Activated CD4-positive, alpha-beta T cell treated with anti-CD3 and anti-CD28 coated beads, Interleukin-2, amount 10 ng/mL, durations not matched to agents 7 days and 5 days (primary cell): Measurements from ENCODE around the gene KIAA1755. TPM values are rescaled to one million over a fixed set of nuclear protein-coding genes. Genes with fewer than 3 reads are reported as not detected.
"Not testable (repeated sequence)": the region's sequence is repeated elsewhere in the genome, so short reads cannot be mapped to it uniquely, and the experiment has no call there.

Experiments
- CTCF ChIA-PET: fragments of 350-600 bp; sonication (Branson Sonifier 250); formaldehyde crosslinking; loops from one replicate; lab custom pipeline; 2021; ENCODE audit warnings: antibody characterized with exemption; lab: Charles Lee
- POLR2A ChIA-PET: fragments of 350-600 bp; sonication (Branson Sonifier 250); formaldehyde crosslinking; loops from one replicate; lab custom pipeline; 2021; ENCODE audit warnings: antibody characterized with exemption; lab: Charles Lee
- DNase-seq: peaks from one replicate; pipeline ENCODE4 v3.0.0-alpha.2; 2020
- H3K27ac Mint-ChIP-seq: one replicate; pipeline ENCODE4 v1.8.0; 2021; ENCODE audit warnings: mild to moderate bottlenecking, moderate library complexity, mixed read lengths
- H3K27me3 Mint-ChIP-seq: one replicate; pipeline ENCODE4 v1.8.0; 2021; ENCODE audit warnings: mixed read lengths
- H3K36me3 Mint-ChIP-seq: one replicate; pipeline ENCODE4 v1.8.0; 2021; ENCODE audit warnings: low read depth, mixed read lengths
- H3K4me1 Mint-ChIP-seq: one replicate; pipeline ENCODE4 v1.8.0; 2021; ENCODE audit warnings: mixed read lengths
- H3K4me3 Mint-ChIP-seq: one replicate; pipeline ENCODE4 v1.8.0; 2021; ENCODE audit warnings: mild to moderate bottlenecking, moderate library complexity, mixed read lengths
- H3K9me3 Mint-ChIP-seq: one replicate; pipeline ENCODE4 v1.8.0; 2021; ENCODE audit warnings: mixed read lengths
- total RNA-seq, 2 experiments: library from RNA; stranded (reverse); gene quantifications; one replicate each; pipeline ENCODE4 v1.2.3, GENCODE V29; 2021

KIAA1755 gene
- total RNA-seq, 2 experiments from 2014 or later: not detected

DNA sequence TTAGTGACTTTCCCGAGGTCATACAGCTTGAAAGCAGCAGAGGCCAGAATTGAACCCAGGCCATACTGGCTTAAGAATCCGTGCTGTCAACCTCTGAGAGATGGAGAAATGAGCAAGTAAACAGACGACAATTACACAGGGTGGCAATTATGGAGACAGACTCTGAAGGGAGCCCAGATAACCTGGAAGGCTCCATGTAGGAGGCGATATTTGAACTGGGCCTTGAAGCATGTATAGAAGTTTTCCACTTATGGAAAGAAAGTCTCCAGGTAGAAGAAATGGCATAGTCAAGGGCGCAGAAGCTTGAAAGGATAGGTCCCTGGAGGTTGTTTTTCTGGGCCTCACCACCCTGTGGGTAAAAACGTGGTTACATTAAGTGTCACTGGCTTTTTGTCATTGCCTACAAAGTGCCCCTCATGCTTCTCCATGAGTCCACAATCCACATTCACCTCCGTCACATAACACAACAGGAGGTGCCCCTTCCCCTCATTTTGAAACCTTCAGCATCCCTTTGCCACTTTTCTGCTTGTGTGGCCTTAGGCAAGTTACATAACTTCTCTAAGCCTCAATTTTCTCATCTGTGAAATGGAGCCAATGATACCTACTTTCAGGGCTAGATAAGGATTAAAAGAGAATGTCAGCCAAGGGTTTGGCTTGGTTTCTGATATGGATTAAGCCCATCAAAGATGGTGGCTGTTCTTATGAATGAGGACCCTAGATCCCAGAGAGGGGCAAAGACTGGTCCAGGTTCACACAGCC is 37.6 kb upstream of the KIAA1755 start:
- no peaks in the 10 kb centered on the region for H3K36me3 Mint-ChIP-seq
- ChIA-PET CTCF (no interaction called here), POLR2A (no interaction called here)
- H3K27me3 Mint-ChIP-seq: peaks cover 20% of the 10 kb centered on the region
- H3K27ac Mint-ChIP-seq: no peak overlapping the region
- H3K4me3 Mint-ChIP-seq: no peak overlapping the region
- no peak for DNase-seq
- no peaks in the 10 kb centered on the region for H3K4me1 Mint-ChIP-seq
- no peaks in the 10 kb centered on the region for H3K9me3 Mint-ChIP-seq

DNA sequence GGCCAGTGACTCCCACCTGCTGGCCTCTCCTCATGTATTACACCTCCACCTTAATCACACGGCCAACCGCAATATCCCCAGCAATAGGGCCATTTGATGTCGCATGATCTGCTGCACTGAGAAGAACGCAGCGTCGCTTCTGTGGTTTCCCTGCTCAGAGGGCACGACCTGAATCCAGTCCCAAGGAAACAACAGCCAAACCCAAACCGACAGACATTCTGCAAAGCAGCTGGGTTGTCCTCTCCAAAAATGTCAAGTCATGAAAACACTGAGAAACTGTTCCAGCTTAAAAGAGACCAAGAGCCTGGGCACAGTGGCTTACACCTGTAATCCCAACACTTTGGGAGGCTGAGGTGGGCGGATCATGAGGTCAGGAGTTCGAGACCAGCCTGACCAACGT is 35.9 kb upstream of the KIAA1755 start:
- ChIA-PET CTCF (no interaction called here), POLR2A (no interaction called here)
- DNase-seq: no peak
- Mint-ChIP-seq H3K4me1 (no peaks in the 10 kb centered on the region), H3K9me3 (no peaks in the 10 kb centered on the region), H3K36me3 (no peaks in the 10 kb centered on the region), H3K27ac (no peak overlapping the region), H3K27me3 (peaks cover 10% of the 10 kb centered on the region), H3K4me3 (no peak overlapping the region)

DNA sequence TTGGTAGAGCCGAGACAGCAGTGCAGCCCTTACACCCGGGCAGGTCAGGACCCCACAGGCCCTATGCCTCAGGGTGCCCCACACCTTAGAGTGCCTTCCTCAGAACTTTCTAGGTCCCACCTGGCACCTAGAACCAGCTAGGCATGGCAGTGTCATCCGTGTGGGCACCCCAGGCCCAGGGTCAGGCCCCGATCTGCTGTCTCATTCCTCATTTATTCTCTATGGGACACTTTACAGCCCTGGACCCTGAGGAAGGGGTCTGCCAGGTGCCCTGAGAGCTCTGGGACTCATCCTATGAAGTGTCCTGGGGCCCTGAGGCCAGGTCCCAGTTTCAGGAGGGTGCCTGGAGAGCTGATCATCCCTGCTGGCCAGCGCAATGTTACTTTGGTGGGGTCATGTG is 35.3 kb upstream of the KIAA1755 start:
- H3K36me3 Mint-ChIP-seq: no peaks in the 10 kb centered on the region
- CTCF ChIA-PET: interaction anchor here (0.6 kb wide), 2 partner anchors 22 to 57 kb away, joined by 3 to 5 read pairs; no protein-coding TSS in a partner anchor
- H3K27ac Mint-ChIP-seq: no peak overlapping the region

DNA sequence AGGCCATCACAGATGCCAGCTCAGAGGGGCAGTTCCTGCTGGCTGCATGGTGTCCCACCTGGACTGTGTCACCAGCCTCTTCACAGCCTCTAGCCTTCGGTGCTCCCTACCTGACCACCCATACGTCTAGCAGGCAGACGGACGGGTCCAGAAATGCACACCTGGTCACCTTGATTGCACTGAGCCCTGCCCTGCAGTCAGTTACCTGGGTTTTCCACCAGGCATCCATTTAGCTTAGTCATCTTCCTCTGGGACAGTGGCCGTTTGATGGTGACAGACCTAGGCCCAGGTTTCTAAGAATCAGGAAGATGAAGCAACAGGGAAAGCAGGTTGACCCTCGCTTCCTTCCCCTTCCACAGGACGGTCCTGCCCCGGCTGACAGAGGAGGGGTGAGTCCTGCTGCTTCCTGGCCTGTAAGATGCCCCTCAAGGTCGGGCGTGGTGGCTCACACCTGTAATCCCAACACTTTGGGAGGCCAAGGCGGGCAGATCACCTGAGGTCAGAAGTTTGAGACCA is 33.6 kb upstream of the KIAA1755 start:
- no peak for DNase-seq
- POLR2A ChIA-PET: no interaction called here
- CTCF ChIA-PET: no interaction called here
- peaks cover 6% of the 10 kb centered on the region for H3K27me3 Mint-ChIP-seq
- H3K4me3 Mint-ChIP-seq: no peak overlapping the region
- no peaks in the 10 kb centered on the region for H3K36me3 Mint-ChIP-seq
- H3K9me3 Mint-ChIP-seq: no peaks in the 10 kb centered on the region
- no peaks in the 10 kb centered on the region for H3K4me1 Mint-ChIP-seq
- no peak overlapping the region for H3K27ac Mint-ChIP-seq

More for the DNA sequence above, 35.3 kb upstream of the KIAA1755 start:
- DNase-seq: no peak
- no peaks in the 10 kb centered on the region for H3K9me3 Mint-ChIP-seq
- no peak overlapping the region for H3K4me3 Mint-ChIP-seq
- POLR2A ChIA-PET: no interaction called here
- H3K4me1 Mint-ChIP-seq: no peaks in the 10 kb centered on the region
- H3K27me3 Mint-ChIP-seq: peaks cover 6% of the 10 kb centered on the region

DNA sequence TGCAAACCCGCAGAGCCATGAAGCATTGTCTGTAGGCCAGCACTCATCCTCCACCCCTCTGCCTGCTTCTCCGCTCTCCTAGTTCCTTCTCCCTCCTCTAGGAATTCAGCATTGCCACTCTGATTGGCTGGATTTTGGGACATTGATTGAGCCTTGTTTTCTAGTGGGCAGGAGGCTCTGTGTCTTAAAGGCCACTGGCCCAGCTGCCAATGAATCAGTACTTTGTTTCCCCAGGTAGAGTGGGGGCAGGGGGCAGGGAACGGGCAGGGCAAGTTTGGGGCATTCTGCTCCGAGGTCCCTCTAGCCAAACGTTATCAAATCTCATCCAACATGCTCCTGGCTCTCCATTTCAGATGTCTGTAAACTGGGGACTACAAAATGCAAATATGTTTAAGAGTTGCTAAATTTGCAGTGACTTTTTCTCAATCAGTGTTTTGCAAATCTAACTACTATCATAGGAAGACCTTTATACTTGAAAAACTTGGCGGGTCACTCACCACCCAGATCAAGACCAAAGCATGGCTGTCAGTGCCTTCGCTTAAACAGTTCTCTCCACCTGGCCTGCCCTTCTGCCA is 33.0 kb upstream of the KIAA1755 start:
- POLR2A ChIA-PET: no interaction called here
- no peaks in the 10 kb centered on the region for H3K9me3 Mint-ChIP-seq
- H3K4me3 Mint-ChIP-seq: no peak overlapping the region
- H3K36me3 Mint-ChIP-seq: no peaks in the 10 kb centered on the region
- peaks cover 5% of the 10 kb centered on the region for H3K27me3 Mint-ChIP-seq
- no peak for DNase-seq
- H3K27ac Mint-ChIP-seq: no peak overlapping the region
- CTCF ChIA-PET: no interaction called here
- no peaks in the 10 kb centered on the region for H3K4me1 Mint-ChIP-seq

DNA sequence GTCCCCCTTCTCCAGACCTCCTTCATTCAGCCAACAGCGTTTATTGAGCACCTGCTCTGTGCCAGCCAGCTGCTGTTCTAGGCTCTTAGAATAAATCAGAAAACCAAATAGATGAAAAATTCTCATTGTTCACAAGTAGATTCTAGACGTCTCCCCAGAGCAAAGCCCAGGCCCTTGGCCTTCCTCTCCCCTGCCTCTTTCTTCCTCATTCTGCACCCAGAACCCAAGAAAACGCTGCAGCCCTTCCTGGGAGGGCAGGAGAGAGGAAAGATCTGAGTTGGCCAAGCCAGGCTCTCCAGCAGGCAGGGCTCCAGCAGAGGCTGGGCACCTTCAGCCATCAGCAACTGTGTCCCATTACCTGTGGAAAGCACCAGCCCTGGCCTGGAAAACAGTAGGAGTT is 31.4 kb upstream of the KIAA1755 start:
- Mint-ChIP-seq H3K27me3 (peaks cover 15% of the 10 kb centered on the region), H3K4me3 (no peak overlapping the region), H3K27ac (no peak overlapping the region), H3K9me3 (no peaks in the 10 kb centered on the region), H3K4me1 (no peaks in the 10 kb centered on the region), H3K36me3 (no peaks in the 10 kb centered on the region)
- POLR2A ChIA-PET: no interaction called here
- CTCF ChIA-PET: no interaction called here
- no peak for DNase-seq

DNA sequence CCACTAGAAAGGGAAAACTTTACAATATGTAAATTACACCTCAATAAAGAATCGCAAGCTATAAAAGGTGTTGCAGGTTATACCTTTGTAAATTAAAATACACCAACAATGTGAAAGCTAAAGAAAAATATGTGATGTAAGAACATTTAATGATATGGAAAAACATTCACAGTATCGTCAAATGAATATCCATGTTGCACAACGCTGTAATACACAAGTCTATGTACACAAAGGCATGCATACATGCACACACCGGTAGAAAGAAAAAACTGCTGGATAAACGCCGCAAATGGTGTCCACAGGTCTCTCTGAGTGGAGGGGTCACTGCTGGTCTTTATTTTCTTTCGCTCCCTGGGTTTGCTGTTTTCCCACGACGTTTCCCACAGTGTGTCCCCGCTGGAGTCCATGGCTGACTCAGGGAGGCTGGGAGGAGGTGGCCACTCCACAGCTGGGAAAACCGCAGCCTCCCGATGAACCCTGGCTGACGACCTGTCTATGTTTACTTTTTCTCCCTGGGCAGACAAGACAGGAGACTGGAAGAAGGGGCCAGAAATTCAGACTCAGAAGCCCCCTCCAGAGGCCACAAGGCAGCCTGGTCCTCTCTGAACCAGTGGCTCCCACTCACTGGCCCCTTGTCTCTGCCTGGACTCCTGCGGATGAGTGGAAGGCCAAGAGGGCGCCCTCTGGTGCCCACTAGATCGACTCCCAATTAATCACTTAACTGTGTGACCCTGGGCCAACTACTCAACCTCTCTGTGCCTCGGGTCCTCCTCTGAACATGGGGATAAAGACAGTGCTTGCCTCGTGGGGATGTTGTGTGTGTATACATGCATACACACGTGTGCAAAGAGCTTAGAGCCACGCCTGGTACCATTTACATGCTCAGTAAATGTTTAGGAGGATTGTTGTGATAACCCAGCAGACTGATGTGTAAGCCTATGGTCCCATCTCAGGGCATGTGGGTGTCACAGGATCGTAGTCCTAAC is 30.6 kb upstream of the KIAA1755 start:
- H3K27ac Mint-ChIP-seq: no peak overlapping the region
- no peaks in the 10 kb centered on the region for H3K4me1 Mint-ChIP-seq
- H3K36me3 Mint-ChIP-seq: no peaks in the 10 kb centered on the region
- no peak for DNase-seq
- ChIA-PET POLR2A (no interaction called here), CTCF (no interaction called here)
- H3K27me3 Mint-ChIP-seq: peaks cover 18% of the 10 kb centered on the region
- no peaks in the 10 kb centered on the region for H3K9me3 Mint-ChIP-seq
- H3K4me3 Mint-ChIP-seq: no peak overlapping the region

DNA sequence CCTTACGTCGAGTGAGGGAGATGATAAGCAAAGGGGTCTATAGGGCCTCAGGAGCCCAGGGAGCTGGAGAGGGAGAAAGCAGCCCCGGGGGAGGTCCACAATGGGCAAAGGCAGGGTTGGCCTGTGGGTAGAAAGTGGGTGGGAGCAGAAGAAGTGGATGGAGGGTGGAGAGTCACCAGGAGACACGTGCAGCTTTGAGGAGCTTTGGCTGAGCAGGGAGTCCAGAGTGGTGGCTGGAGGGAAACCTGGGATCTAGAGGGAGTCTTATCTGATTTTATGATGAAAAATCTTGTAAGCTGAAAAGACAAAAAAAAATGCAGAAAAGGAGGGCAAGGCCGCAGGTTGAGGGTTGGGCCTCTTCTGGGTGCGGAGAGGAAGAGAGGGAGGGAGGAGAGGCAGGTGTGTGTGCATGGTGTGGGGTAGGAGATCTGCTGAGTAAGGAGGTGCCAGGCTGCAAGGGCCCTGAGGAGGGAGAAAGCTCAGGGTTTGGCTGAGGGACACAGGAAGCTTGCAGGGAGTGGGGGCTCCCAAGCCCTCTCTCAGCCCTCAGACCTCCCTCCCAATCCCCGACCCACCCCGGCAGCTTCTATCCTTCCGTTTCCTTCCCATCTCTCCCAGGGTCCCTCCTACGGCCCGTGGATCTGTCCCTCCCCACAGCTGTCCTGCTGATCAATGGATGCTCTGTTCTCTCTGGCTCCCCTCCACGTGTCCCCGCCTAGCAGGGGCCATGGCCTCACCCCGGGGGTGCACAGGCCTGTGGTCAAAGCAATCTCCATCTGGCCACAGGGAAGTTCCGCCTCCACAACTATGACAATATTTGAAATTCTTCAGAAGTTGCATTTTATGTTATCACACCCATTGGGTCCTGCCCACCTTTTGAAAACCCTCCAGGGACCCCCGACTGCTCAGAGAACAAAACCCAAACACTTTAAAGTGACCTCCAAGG is 26.3 kb upstream of the KIAA1755 start:
- no peak for DNase-seq
- Mint-ChIP-seq H3K4me3 (no peak overlapping the region), H3K36me3 (no peaks in the 10 kb centered on the region), H3K4me1 (no peaks in the 10 kb centered on the region), H3K9me3 (no peaks in the 10 kb centered on the region), H3K27me3 (peaks cover 14% of the 10 kb centered on the region), H3K27ac (no peak overlapping the region)
- CTCF ChIA-PET: no interaction called here
- POLR2A ChIA-PET: no interaction called here

DNA sequence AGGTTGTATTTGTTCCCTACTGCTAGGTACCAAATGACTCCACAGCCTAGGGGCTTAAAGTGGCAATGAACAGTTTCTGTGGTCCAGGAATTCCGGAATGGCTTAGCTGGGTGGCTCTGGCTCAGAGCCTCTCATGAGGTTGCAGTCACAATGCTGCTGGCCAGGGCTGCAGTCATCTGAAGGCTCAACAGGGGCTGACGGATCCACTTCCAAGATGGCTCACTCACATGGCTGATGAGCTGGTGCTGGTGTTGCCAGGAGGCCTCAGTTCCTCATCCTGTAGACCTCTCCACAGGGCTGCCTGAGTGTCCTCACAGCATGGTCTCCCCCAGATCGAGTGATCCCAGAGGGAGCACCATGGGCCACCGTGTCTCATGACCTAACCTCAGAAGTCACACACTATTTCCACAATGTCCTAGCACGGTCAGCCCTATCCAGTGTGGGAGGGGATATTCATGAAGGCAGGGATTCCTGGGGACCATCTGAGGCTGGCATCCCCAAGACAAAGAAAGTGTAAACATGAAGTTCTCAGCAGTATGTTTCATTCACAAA is 24.4 kb upstream of the KIAA1755 start:
- ChIA-PET POLR2A (no interaction called here), CTCF (no interaction called here)
- Mint-ChIP-seq H3K4me1 (no peaks in the 10 kb centered on the region), H3K27me3 (peaks cover 14% of the 10 kb centered on the region), H3K4me3 (no peak overlapping the region), H3K9me3 (no peaks in the 10 kb centered on the region), H3K27ac (no peak overlapping the region), H3K36me3 (no peaks in the 10 kb centered on the region)
- DNase-seq: no peak

DNA sequence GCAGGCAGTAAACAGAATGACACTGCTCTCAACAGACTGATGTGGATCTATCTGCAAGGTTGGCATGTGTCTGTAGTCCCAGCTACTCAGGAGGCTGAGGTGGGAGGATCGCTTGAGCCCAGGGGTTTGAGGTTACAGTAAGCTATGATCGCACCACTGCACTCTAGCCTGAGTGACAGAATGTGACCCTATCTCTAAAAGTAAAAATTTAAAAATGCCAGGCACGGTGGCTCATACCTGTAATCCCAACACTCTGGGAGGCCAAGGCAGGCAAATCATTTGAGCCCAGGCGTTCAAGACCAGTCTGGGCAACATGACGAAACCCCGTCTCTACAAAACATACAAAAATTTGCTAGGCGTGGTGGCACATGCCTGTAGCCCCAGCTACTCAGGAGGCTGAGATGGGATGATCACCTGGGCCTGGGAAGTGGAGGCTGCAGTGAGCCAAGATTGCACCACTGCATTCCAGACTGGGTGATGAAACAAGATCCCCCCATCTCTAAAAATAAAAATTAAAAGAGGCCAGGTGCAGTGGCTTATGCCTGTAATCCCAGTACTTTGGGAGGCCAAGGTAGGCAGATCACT is 23.6 kb upstream of the KIAA1755 start:
- H3K4me1 Mint-ChIP-seq, H3K36me3 Mint-ChIP-seq, CTCF ChIA-PET, DNase-seq, H3K27ac Mint-ChIP-seq, H3K4me3 Mint-ChIP-seq, POLR2A ChIA-PET, H3K9me3 Mint-ChIP-seq: not testable (repeated sequence)
- peaks cover 14% of the 10 kb centered on the region for H3K27me3 Mint-ChIP-seq

DNA sequence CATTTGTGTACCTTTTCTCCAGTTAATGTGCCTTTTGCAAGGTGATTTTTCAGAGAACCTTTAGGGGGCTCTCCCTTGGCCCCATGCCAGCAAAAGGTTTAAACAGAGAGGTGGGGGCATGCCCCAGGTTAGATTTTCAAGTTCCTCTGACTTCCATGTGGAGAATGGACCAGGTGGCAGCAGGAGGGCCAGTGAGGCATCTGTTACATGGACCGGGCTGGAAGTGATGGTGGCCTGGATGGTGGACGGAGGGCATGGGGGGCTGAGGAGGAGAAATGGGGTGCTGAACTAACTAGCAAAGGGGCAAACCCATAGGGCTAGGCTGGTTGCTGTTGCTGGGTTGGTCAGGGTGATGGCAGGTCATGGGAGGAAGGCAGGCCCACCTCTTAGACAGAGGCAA is 22.7 kb upstream of the KIAA1755 start:
- H3K27me3 Mint-ChIP-seq: peaks cover 12% of the 10 kb centered on the region

More for the DNA sequence above, 22.7 kb upstream of the KIAA1755 start:
- no peak for DNase-seq
- CTCF ChIA-PET: no interaction called here
- H3K4me3 Mint-ChIP-seq: no peak overlapping the region
- POLR2A ChIA-PET: no interaction called here
- no peaks in the 10 kb centered on the region for H3K9me3 Mint-ChIP-seq
- H3K4me1 Mint-ChIP-seq: no peaks in the 10 kb centered on the region
- no peaks in the 10 kb centered on the region for H3K36me3 Mint-ChIP-seq
- no peak overlapping the region for H3K27ac Mint-ChIP-seq
